ENCODE data around the gene BAG3. TPM values are rescaled to one million over a fixed set of nuclear protein-coding genes. Genes with fewer than 3 reads are reported as not detected.

Gene BAG3
- total RNA-seq, 6 experiments from 2014 or later = 12.5 to 26.0 (median 18.2) TPM

- intact Hi-C loops (cut with DNase I) = no loop called here
- no peaks in the 10 kb centered on the region for H3K4me1 ChIP-seq
- H3K27me3 ChIP-seq = no peaks in the 10 kb centered on the region
- no peak overlapping the region for H3K27ac ChIP-seq
- peaks cover 7 to 64% (median 24%) of the 10 kb centered on the region in 4 donors for H3K36me3 ChIP-seq
- H3K9me3 ChIP-seq = no peaks in the 10 kb centered on the region
- no peak overlapping the region for H3K4me3 ChIP-seq
- no peak for ATAC-seq
- TF ChIP-seq CTCF (IDR thresholded peaks at IDR 0.05) (no peak), POLR2A (IDR thresholded peaks at IDR 0.05) (no peak)
- WGBS (ENCODE audit: insufficient coverage, low coverage, low lambda C conversion rate, missing lambda C conversion rate) = no CpG with 5 or more reads among the region's 23 CpGs
- no peak for DNase-seq
Measured at GRCh38 chr10:119672291-119672690, 21.1 kb downstream of the BAG3 start.

GRCh38 chr10:119673271-119673670 lies 22.1 kb downstream of the BAG3 start:
- Histone ChIP-seq H3K4me3 (no peak overlapping the region), H3K27ac (no peak overlapping the region), H3K4me1 (no peaks in the 10 kb centered on the region), H3K36me3 (peaks cover 7 to 74% (median 28%) of the 10 kb centered on the region in 4 donors), H3K9me3 (no peaks in the 10 kb centered on the region), H3K27me3 (no peaks in the 10 kb centered on the region)
- ATAC-seq (no peak), DNase-seq (no peak)
- WGBS (ENCODE audit: insufficient coverage, low coverage, low lambda C conversion rate, missing lambda C conversion rate) = 89% methylated on average over 2 of the region's 4 CpGs
- intact Hi-C loops (cut with DNase I) = no loop called here
- no peak for TF ChIP-seq CTCF (IDR thresholded peaks at IDR 0.05)
- no peak for TF ChIP-seq POLR2A (IDR thresholded peaks at IDR 0.05)

- TF ChIP-seq POLR2A (IDR thresholded peaks at IDR 0.05) (no peak), CTCF (IDR thresholded peaks at IDR 0.05) (no peak)
- H3K36me3 ChIP-seq = peaks cover 7 to 63% (median 25%) of the 10 kb centered on the region in 4 donors
- no peaks in the 10 kb centered on the region for H3K4me1 ChIP-seq
- no peak overlapping the region for H3K4me3 ChIP-seq
- ATAC-seq (no peak), DNase-seq (no peak)
- H3K9me3 ChIP-seq = no peaks in the 10 kb centered on the region
- intact Hi-C loops (cut with DNase I) = no loop called here
- no peaks in the 10 kb centered on the region for H3K27me3 ChIP-seq
- no peak overlapping the region for H3K27ac ChIP-seq
- WGBS (ENCODE audit: insufficient coverage, low coverage, low lambda C conversion rate, missing lambda C conversion rate) = 88% methylated on average over 9 of the region's 9 CpGs
Measured at GRCh38 chr10:119675483-119676170, 24.4 kb downstream of the BAG3 start.

- no peaks in the 10 kb centered on the region for H3K27me3 ChIP-seq
- peaks cover 7 to 48% (median 19%) of the 10 kb centered on the region in 4 donors for H3K36me3 ChIP-seq
- intact Hi-C loops (cut with DNase I) = no loop called here
- H3K4me3 ChIP-seq = no peak overlapping the region
- no peak for TF ChIP-seq POLR2A (IDR thresholded peaks at IDR 0.05)
- TF ChIP-seq CTCF (IDR thresholded peaks at IDR 0.05) = no peak
- WGBS (ENCODE audit: insufficient coverage, low coverage, low lambda C conversion rate, missing lambda C conversion rate) = 96% methylated on average over 4 of the region's 6 CpGs
- H3K9me3 ChIP-seq = no peaks in the 10 kb centered on the region
- no peak overlapping the region for H3K27ac ChIP-seq
- no peaks in the 10 kb centered on the region for H3K4me1 ChIP-seq
- DNase-seq (no peak), ATAC-seq (no peak)
Measured at GRCh38 chr10:119677126-119677525, 25.9 kb downstream of the BAG3 start.

Measured in right lobe of liver (tissue), 6 donors.